ENCODE data around the gene UNC119B. TPM values are rescaled to one million over a fixed set of nuclear protein-coding genes. Genes with fewer than 3 reads are reported as not detected.

The UNC119B gene
- total RNA-seq, 1 experiment from 2014 or later: 33.8 TPM

DNA sequence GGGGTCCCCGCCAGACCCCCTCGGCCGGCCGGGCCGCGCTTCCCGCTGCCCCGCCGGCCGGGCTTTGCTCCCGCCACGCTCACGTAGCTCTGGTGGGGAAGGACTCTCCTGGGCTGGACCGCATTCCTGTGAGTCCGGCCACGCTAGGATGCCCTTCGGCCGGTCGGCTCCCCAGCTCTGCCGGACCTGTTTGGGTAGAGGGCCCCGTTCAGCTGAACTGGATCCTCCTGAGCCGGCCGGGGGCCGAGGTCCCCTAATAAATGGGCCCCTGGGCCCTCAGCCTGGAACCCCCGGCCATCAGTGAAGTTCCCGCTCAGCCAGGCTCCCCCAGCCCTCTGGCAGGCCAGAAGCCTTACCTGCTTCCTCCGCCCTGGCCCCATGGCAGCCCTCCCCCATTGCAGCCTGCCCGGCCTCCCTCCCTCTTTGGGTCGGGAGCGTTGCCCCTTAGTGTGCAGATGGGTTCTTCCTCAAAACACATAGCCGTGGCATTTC, 593 bp downstream of the UNC119B start:
- H3K36me3 ChIP-seq (ENCODE audit: control insufficient read depth in 1 of 2, insufficient read depth in 2 of 2, low read length in 2 of 2): peaks cover 7 to 11% of the 10 kb centered on the region in 2 experiments; a peak in 3 of 4 replicates
- peaks cover 11 to 15% of the 10 kb centered on the region in 2 experiments for H3K4me1 ChIP-seq (ENCODE audit: control insufficient read depth in 1 of 2, insufficient read depth in 2 of 2, low read length in 2 of 2)
- peak overlapping the region; percentile 96 for H3K9ac ChIP-seq (ENCODE audit: low read length)
- no peaks in the 10 kb centered on the region for H3K27me3 ChIP-seq (ENCODE audit: insufficient read depth, low read length)
- intact Hi-C loops (cut with micrococcal nuclease): loop anchor here (5.0 to 10.0 kb wide), 2 partner anchors 261 to 376 kb away; no protein-coding TSS in a partner anchor
- H3K9me3 ChIP-seq (ENCODE audit: control insufficient read depth in 1 of 2, insufficient read depth in 1 of 2, low read depth in 1 of 2, low read length in 2 of 2): no peaks in the 10 kb centered on the region
- POLR2A ChIA-PET: interaction anchor here (1.0 kb wide), 1 partner anchor 15 kb away, joined by 3 read pairs; the partner anchor contains the start of gene ACADS
- H4K20me1 ChIP-seq (ENCODE audit: insufficient read depth): no peaks in the 10 kb centered on the region
- DNase-seq (ENCODE audit: low read depth, low spot score) (no peak), ATAC-seq (peak; percentile 57)
- peak; percentile 16 for TF ChIP-seq YY1 (IDR thresholded peaks at IDR 0.05; ENCODE audit: extremely low read depth, insufficient replicate concordance, low read depth, low read length)
- no peak for TF ChIP-seq POLR2AphosphoS5 (IDR thresholded peaks at IDR 0.05; ENCODE audit: low read depth, low read length)
- no peak for TF ChIP-seq ELF1 (IDR thresholded peaks at IDR 0.05; ENCODE audit: borderline replicate concordance, low read depth)
- no peak for TF ChIP-seq CBX3 (IDR thresholded peaks at IDR 0.05; ENCODE audit: low read depth)
- no peak for TF ChIP-seq CEBPB (IDR thresholded peaks at IDR 0.05; ENCODE audit: low read depth)
- no peak for TF ChIP-seq EZH2 (IDR thresholded peaks at IDR 0.05)
- TF ChIP-seq TCF7L2 (IDR thresholded peaks at IDR 0.05; ENCODE audit: borderline replicate concordance, extremely low read depth, insufficient read depth, insufficient read length): no peak
- peak; percentile 68 for TF ChIP-seq ZFX (IDR thresholded peaks at IDR 0.05)
- TF ChIP-seq, protein P1, sequence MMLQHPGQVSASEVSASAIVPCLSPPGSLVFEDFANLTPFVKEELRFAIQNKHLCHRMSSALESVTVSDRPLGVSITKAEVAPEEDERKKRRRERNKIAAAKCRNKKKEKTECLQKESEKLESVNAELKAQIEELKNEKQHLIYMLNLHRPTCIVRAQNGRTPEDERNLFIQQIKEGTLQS (IDR thresholded peaks at IDR 0.05): no peak
- TF ChIP-seq, protein P2, sequence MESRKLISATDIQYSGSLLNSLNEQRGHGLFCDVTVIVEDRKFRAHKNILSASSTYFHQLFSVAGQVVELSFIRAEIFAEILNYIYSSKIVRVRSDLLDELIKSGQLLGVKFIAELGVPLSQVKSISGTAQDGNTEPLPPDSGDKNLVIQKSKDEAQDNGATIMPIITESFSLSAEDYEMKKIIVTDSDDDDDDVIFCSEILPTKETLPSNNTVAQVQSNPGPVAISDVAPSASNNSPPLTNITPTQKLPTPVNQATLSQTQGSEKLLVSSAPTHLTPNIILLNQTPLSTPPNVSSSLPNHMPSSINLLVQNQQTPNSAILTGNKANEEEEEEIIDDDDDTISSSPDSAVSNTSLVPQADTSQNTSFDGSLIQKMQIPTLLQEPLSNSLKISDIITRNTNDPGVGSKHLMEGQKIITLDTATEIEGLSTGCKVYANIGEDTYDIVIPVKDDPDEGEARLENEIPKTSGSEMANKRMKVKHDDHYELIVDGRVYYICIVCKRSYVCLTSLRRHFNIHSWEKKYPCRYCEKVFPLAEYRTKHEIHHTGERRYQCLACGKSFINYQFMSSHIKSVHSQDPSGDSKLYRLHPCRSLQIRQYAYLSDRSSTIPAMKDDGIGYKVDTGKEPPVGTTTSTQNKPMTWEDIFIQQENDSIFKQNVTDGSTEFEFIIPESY (IDR thresholded peaks at IDR 0.05; ENCODE audit: extremely low read depth, insufficient replicate concordance, low read length): no peak
- TF ChIP-seq SRF (IDR thresholded peaks at IDR 0.05; ENCODE audit: low read depth): no peak
- TF ChIP-seq, protein P3, sequence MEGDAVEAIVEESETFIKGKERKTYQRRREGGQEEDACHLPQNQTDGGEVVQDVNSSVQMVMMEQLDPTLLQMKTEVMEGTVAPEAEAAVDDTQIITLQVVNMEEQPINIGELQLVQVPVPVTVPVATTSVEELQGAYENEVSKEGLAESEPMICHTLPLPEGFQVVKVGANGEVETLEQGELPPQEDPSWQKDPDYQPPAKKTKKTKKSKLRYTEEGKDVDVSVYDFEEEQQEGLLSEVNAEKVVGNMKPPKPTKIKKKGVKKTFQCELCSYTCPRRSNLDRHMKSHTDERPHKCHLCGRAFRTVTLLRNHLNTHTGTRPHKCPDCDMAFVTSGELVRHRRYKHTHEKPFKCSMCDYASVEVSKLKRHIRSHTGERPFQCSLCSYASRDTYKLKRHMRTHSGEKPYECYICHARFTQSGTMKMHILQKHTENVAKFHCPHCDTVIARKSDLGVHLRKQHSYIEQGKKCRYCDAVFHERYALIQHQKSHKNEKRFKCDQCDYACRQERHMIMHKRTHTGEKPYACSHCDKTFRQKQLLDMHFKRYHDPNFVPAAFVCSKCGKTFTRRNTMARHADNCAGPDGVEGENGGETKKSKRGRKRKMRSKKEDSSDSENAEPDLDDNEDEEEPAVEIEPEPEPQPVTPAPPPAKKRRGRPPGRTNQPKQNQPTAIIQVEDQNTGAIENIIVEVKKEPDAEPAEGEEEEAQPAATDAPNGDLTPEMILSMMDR (IDR thresholded peaks at IDR 0.05 in 2 of 3, conservative IDR thresholded peaks at IDR 0.05 in 1 of 3; ENCODE audit: borderline replicate concordance in 1 of 3, insufficient read depth in 1 of 3, low read depth in 2 of 3, low read length in 2 of 3): no peak
- RAD21 ChIA-PET (ENCODE audit: low non-redundant PET in 1 of 2, low total read pairs in 2 of 2, uncharacterized antibody in 2 of 2, unreplicated experiment in 2 of 2): no interaction called here
- no peaks in the 10 kb centered on the region for H3K9me2 ChIP-seq (ENCODE audit: insufficient read depth)
- peak overlapping the region; percentile 86 to 90 for H3K4me3 ChIP-seq (replicated peaks in 1 of 2; ENCODE audit: low read depth in 1 of 2, low read length in 2 of 2)
- peak overlapping the region; percentile 88 for H3K4me2 ChIP-seq (ENCODE audit: low read length)
- H3K27ac ChIP-seq (ENCODE audit: low read depth, low read length): peak overlapping the region; percentile 90
- no peak overlapping the region for H2AFZ ChIP-seq (ENCODE audit: low read depth, low read length, poor library complexity, severe bottlenecking)
- H3K79me2 ChIP-seq (ENCODE audit: insufficient read depth, low read length): peaks cover 18% of the 10 kb centered on the region
- CTCF ChIA-PET: interaction anchor here (0.6 to 1.2 kb wide), 3 partner anchors 62 to 126 kb away, joined by 3 read pairs; no protein-coding TSS in a partner anchor
- BruUV-seq (replicated peaks): no TSS peak

Measured in HCT116 (cell line).